ENCODE data around the gene CWC25.

DNA sequence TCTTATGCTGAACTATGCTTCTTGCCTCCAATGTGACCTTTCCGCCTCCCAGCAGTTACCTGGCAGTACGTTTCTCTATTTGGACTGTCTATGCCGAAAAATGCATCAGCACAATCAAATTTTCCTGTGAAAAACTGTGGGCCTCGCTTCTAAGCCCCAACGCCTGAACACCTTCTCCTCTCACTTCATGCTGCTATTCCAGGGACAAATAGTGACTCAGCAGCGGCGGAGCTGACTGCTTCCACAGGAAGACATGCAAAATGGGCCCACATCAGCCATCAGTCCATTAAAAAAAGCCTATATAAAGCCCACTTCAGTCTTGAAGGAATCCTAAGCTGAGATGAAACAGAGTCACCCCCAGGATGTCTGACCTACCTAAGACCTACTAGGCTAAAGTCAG lies 15.3 kb downstream of the CWC25 start:
- no peak for TF ChIP-seq FOXK1 (CRISPR knock-in tag; IDR thresholded peaks at IDR 0.05; ENCODE audit: borderline replicate concordance, low read depth)
- TF ChIP-seq POLR2A (IDR thresholded peaks at IDR 0.05; ENCODE audit: insufficient read depth in 1 of 2, low read depth in 2 of 2, low read length in 2 of 2), result no peak
- TF ChIP-seq, protein P1, sequence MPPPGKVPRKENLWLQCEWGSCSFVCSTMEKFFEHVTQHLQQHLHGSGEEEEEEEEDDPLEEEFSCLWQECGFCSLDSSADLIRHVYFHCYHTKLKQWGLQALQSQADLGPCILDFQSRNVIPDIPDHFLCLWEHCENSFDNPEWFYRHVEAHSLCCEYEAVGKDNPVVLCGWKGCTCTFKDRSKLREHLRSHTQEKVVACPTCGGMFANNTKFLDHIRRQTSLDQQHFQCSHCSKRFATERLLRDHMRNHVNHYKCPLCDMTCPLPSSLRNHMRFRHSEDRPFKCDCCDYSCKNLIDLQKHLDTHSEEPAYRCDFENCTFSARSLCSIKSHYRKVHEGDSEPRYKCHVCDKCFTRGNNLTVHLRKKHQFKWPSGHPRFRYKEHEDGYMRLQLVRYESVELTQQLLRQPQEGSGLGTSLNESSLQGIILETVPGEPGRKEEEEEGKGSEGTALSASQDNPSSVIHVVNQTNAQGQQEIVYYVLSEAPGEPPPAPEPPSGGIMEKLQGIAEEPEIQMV (CRISPR knock-in tag; IDR thresholded peaks at IDR 0.05; ENCODE audit: low read depth), result no peak
- no peak for TF ChIP-seq ZNF367 (CRISPR knock-in tag; IDR thresholded peaks at IDR 0.05; ENCODE audit: borderline replicate concordance)
- TF ChIP-seq SRF (IDR thresholded peaks at IDR 0.05; ENCODE audit: low read depth, low read length), result no peak
- TF ChIP-seq, protein P2, sequence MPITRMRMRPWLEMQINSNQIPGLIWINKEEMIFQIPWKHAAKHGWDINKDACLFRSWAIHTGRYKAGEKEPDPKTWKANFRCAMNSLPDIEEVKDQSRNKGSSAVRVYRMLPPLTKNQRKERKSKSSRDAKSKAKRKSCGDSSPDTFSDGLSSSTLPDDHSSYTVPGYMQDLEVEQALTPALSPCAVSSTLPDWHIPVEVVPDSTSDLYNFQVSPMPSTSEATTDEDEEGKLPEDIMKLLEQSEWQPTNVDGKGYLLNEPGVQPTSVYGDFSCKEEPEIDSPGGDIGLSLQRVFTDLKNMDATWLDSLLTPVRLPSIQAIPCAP (CRISPR knock-in tag; IDR thresholded peaks at IDR 0.05; ENCODE audit: low read depth), result no peak
- no peak for TF ChIP-seq MXI1 (IDR thresholded peaks at IDR 0.05; ENCODE audit: borderline replicate concordance, low read depth, low read length)
- no peak for TF ChIP-seq FOXK2 (IDR thresholded peaks at IDR 0.05)
- no peak for TF ChIP-seq SMARCC2 (IDR thresholded peaks at IDR 0.05)
- no peak for TF ChIP-seq TOPORS (CRISPR knock-in tag; IDR thresholded peaks at IDR 0.05)
- TF ChIP-seq NONO (IDR thresholded peaks at IDR 0.05), result no peak
- TF ChIP-seq NONO (CRISPR knock-in tag; conservative IDR thresholded peaks at IDR 0.05), result no peak
- TF ChIP-seq, protein P3, sequence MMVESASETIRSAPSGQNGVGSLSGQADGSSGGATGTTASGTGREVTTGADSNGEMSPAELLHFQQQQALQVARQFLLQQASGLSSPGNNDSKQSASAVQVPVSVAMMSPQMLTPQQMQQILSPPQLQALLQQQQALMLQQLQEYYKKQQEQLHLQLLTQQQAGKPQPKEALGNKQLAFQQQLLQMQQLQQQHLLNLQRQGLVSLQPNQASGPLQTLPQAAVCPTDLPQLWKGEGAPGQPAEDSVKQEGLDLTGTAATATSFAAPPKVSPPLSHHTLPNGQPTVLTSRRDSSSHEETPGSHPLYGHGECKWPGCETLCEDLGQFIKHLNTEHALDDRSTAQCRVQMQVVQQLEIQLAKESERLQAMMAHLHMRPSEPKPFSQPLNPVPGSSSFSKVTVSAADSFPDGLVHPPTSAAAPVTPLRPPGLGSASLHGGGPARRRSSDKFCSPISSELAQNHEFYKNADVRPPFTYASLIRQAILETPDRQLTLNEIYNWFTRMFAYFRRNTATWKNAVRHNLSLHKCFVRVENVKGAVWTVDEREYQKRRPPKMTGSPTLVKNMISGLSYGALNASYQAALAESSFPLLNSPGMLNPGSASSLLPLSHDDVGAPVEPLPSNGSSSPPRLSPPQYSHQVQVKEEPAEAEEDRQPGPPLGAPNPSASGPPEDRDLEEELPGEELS (CRISPR knock-in tag; IDR thresholded peaks at IDR 0.05), result no peak

All from HepG2 (cell line).